ENCODE measurements around the gene THRB.

Gene THRB

DNA sequence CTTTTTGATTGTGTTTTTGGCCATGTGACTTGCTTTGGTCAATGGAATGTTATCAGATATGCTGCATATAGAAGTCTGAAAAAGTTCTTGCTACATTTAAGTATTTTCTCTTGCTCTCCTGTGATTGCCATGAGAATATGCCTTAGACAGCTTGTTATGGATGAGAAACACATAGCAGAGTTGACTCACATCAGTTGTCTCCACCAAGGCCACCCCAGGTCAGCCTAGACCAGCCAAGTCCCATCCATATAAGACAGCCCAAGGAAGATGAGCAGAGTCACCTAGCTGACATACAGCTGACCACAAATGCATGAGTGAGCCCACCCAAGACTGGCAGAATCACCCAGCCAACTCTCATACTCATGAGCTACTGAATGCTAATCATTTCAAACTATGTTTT is 153.0 kb downstream of the THRB start:
- TF ChIP-seq, protein P1, sequence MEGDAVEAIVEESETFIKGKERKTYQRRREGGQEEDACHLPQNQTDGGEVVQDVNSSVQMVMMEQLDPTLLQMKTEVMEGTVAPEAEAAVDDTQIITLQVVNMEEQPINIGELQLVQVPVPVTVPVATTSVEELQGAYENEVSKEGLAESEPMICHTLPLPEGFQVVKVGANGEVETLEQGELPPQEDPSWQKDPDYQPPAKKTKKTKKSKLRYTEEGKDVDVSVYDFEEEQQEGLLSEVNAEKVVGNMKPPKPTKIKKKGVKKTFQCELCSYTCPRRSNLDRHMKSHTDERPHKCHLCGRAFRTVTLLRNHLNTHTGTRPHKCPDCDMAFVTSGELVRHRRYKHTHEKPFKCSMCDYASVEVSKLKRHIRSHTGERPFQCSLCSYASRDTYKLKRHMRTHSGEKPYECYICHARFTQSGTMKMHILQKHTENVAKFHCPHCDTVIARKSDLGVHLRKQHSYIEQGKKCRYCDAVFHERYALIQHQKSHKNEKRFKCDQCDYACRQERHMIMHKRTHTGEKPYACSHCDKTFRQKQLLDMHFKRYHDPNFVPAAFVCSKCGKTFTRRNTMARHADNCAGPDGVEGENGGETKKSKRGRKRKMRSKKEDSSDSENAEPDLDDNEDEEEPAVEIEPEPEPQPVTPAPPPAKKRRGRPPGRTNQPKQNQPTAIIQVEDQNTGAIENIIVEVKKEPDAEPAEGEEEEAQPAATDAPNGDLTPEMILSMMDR (IDR thresholded peaks at IDR 0.05; ENCODE audit: control insufficient read depth, insufficient read depth, low read depth, low read length, missing control alignments): no peak
- no peak for DNase-seq (ENCODE audit: low read depth)
- no peak overlapping the region for H3K4me3 ChIP-seq (ENCODE audit: control insufficient read depth, low read depth, low read length)

DNA sequence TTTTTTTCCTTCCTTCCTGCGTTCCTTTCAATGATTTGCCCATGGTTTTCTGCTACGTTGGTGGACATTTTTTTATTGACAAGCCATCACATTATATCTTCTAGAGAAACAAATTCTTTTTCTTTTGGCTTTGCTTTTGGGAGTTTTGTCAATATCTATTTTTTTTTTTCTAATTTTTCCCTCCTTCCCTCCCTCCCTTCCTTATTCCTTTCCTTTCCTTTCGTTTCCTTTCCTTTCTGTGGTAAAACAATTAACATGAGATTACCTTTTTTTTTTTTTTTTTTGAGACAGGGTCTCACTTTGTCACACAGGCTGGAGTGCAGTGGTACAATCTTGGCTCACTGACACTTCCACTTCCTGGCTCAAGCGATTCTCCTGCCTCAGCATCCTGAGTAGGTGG is 153.7 kb downstream of the THRB start:
- no peak for DNase-seq (ENCODE audit: low read depth)
- H3K4me3 ChIP-seq (ENCODE audit: control insufficient read depth, low read depth, low read length): no peak overlapping the region
- TF ChIP-seq, protein P1 (IDR thresholded peaks at IDR 0.05; ENCODE audit: control insufficient read depth, insufficient read depth, low read depth, low read length, missing control alignments): no peak

DNA sequence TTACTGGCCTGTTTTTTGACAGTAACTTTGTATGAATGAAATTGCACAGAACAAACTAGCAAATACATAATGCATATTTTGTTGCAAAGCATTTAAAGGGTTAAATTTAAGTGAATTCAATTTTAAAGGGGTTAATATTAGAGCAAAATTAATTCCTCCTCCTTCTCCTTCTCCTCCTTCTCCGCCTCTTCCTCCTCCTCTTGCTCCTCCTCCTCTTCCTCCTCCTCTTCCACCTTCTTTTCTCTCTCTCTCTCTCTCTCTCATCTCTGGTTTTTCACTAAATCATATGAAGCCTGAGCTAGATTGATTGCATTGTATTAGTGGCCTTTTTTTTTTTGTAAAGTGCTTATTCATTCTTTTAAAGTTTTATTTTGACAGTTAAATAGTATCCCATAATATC is 154.5 kb downstream of the THRB start:
- TF ChIP-seq, protein P1 (IDR thresholded peaks at IDR 0.05; ENCODE audit: control insufficient read depth, insufficient read depth, low read depth, low read length, missing control alignments): no peak
- no peak overlapping the region for H3K4me3 ChIP-seq (ENCODE audit: control insufficient read depth, low read depth, low read length)
- no peak for DNase-seq (ENCODE audit: low read depth)

DNA sequence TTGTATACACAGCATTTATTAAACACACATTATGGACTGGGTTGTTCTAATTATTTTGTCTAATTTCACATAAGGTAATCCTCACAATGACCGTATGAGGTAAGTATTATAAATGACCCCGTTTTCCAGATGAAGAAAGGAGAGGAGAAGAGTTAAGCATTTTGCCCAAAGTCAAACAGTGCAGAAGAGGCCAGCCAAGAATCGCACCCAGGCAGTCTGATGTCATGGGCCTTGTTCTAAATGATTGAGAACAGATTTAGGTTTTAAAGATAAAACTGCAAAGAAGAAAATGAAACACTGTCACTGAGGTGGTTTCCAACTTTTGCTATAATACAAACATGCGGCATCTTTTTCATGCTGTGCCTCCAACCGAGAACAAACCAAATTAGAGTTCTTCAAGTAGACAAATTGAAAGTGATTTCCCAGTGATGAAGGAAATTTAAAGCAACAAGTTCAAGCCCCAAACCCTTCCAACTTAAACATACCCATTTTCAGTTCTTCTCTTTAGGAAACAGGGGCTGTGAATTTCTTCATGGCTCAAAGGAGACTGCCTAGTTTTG is 155.3 kb downstream of the THRB start:
- no peak overlapping the region for H3K4me3 ChIP-seq (ENCODE audit: control insufficient read depth, low read depth, low read length)
- TF ChIP-seq, protein P1 (IDR thresholded peaks at IDR 0.05; ENCODE audit: control insufficient read depth, insufficient read depth, low read depth, low read length, missing control alignments): no peak
- no peak for DNase-seq (ENCODE audit: low read depth)

DNA sequence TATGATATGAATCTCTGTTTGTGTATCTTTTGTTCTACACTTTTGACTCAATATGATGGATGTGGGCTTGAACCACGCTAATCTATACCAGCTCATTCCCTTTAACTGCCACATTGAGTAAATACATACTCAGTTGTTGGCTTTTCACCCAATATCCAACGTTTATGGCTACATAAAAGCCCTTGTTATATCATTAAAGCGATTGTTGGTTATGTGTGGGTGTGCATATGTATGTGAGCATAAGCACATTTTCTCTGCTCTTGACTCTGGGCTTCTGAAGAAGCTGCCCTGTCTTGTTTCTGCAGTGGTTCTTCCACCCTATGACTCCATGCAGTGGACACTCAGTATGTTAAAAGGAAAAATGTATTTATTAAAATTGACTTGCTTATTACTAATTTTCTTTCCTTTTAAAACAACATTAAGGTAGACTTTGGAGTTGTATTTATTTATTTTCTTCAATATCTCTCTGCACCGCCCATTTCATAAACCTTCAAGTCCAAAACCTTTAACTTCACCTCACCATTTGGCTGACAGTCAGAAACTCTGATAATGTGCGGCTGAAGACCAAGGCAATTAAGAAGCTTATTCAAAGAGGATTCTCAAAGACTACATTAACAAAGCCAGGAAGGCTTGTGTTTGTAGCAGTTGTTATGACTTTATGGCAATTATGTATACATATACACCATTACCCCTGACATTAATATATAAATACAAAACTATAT is 156.1 kb downstream of the THRB start:
- no peak overlapping the region for H3K4me3 ChIP-seq (ENCODE audit: control insufficient read depth, low read depth, low read length)

DNA sequence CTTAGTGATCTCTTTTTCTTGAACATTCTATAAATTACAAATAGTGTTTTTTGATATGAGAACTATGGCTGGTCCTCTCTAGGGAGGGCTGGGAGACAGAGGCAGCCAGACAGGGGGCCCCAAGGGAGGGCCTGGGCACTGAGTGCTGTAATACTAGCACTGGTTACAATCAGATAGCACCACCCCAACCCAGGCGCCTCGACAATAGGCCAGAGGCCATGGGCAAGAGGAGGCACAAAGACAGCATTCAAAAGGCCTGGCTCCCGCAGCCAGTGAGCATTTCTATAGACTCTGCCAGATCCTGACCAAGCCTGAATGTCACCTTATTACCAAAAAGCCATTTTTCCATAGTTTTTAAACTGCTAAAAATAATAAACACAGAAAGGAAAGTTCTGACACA is 158.5 kb downstream of the THRB start:
- TF ChIP-seq, protein P1 (IDR thresholded peaks at IDR 0.05; ENCODE audit: control insufficient read depth, insufficient read depth, low read depth, low read length, missing control alignments): no peak
- DNase-seq (ENCODE audit: low read depth): no peak
- H3K4me3 ChIP-seq (ENCODE audit: control insufficient read depth, low read depth, low read length): no peak overlapping the region

More for the DNA sequence above, 156.1 kb downstream of the THRB start:
- TF ChIP-seq, protein P1 (IDR thresholded peaks at IDR 0.05; ENCODE audit: control insufficient read depth, insufficient read depth, low read depth, low read length, missing control alignments): no peak
- DNase-seq (ENCODE audit: low read depth): no peak
